Renal cortex interstitium (tissue), 11 donors: ENCODE results near the gene GRWD1. TPM values are rescaled to one million over a fixed set of nuclear protein-coding genes. Genes with fewer than 3 reads are reported as not detected.

Experiments used
- DNase-seq, 11 donors: peaks; one replicate each; pipeline ENCODE4 v3.0.0-alpha.2; 2013; ENCODE audit warnings: low read depth in 9 of 11, low spot score in 4 of 11; ENCODE audit errors: extremely low read depth in 1 of 11
- polyA plus RNA-seq, 3 donors: library from polyadenylated mRNA; unstranded; fragments of 120-200 nt; gene quantifications; one replicate each; pipeline ENCODE4 v1.2.1, GENCODE V29; 2013; ENCODE audit not compliant: insufficient read length in 3 of 3

The GRWD1 gene
- polyA plus RNA-seq, 3 donors = 21.7 to 34.6 (median 24.7) TPM

- DNase-seq = no peak
Measured at GRCh38 chr19:48415806-48416221, 30.0 kb upstream of the GRWD1 start.

- no peak for DNase-seq
Measured at GRCh38 chr19:48417421-48417820, 28.4 kb upstream of the GRWD1 start.

- no peak for DNase-seq
Measured at GRCh38 chr19:48418317-48419064, 27.3 kb upstream of the GRWD1 start.

GRCh38 chr19:48419158-48419920 lies 26.4 kb upstream of the GRWD1 start:
- no peak for DNase-seq

GRCh38 chr19:48421548-48421947 lies 24.2 kb upstream of the GRWD1 start:
- DNase-seq = no peak

GRCh38 chr19:48424694-48425219 lies 21.0 kb upstream of the GRWD1 start:
- DNase-seq = no peak

- no peak for DNase-seq
Measured at GRCh38 chr19:48428670-48429069, 17.1 kb upstream of the GRWD1 start.

GRCh38 chr19:48433337-48433736 lies 12.4 kb upstream of the GRWD1 start:
- DNase-seq = no peak

GRCh38 chr19:48436586-48436985 lies 9.2 kb upstream of the GRWD1 start:
- DNase-seq = no peak

- no peak for DNase-seq
Measured at GRCh38 chr19:48441360-48442050, 4.3 kb upstream of the GRWD1 start.

GRCh38 chr19:48442116-48443035 lies 3.4 kb upstream of the GRWD1 start:
- DNase-seq = no peak

GRCh38 chr19:48443256-48443655 lies 2.5 kb upstream of the GRWD1 start:
- DNase-seq = no peak

GRCh38 chr19:48443731-48444128 lies 2.1 kb upstream of the GRWD1 start:
- DNase-seq = no peak

GRCh38 chr19:48444129-48444935 lies 1.5 kb upstream of the GRWD1 start:
- no peak for DNase-seq

GRCh38 chr19:48444936-48445200 lies 915 bp upstream of the GRWD1 start:
- no peak for DNase-seq

GRCh38 chr19:48445256-48445605 lies 552 bp upstream of the GRWD1 start:
- DNase-seq = peak in 7 of 11 donors; percentile 29 to 72 (median 62)

GRCh38 chr19:48446579-48446978 lies 796 bp downstream of the GRWD1 start:
- DNase-seq = no peak

- no peak for DNase-seq
Measured at GRCh38 chr19:48448563-48448962, 2.8 kb downstream of the GRWD1 start.
